Breast epithelium (tissue), 3 donors: ENCODE results near the gene FBRS.

Source experiments
- POLR2AphosphoS5 ChIP-seq, 3 donors: sonication (generic); formaldehyde crosslinking; IDR thresholded peaks; one replicate each; pipeline ENCODE4 v1.6.1; 2017; ENCODE audit warnings: antibody characterized with exemption in 3 of 3
- TF ChIP-seq, protein P1 (sequence below), 3 donors: fragments of 450-650 bp; IDR thresholded peaks; one replicate each; pipeline ENCODE4 v1.5.1; 2016 to 2017; ENCODE audit warnings: antibody characterized with exemption in 3 of 3, mild to moderate bottlenecking in 3 of 3, moderate library complexity in 3 of 3

DNA sequence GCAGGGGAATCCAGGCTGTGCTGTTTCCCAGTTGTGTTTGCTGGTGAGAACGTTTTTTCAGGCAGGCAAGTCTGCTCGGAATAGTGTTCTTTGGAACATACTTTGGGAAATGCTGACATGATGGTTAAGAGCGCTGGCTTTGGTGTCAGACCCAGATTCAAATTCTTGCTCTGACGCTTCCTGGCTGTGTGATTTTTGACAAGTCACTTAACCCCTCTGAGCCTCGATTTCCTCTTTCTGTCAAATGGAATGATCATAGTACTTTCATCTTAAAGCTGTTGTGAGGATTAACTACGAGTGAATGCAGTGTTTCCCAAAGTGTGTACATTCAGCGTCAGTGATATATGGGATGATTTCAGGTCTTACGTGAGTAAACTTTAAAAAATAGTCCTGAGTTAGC is 4.8 kb downstream of the FBRS start:
- no peak for TF ChIP-seq POLR2AphosphoS5 (IDR thresholded peaks at IDR 0.05)
- TF ChIP-seq, protein P1, sequence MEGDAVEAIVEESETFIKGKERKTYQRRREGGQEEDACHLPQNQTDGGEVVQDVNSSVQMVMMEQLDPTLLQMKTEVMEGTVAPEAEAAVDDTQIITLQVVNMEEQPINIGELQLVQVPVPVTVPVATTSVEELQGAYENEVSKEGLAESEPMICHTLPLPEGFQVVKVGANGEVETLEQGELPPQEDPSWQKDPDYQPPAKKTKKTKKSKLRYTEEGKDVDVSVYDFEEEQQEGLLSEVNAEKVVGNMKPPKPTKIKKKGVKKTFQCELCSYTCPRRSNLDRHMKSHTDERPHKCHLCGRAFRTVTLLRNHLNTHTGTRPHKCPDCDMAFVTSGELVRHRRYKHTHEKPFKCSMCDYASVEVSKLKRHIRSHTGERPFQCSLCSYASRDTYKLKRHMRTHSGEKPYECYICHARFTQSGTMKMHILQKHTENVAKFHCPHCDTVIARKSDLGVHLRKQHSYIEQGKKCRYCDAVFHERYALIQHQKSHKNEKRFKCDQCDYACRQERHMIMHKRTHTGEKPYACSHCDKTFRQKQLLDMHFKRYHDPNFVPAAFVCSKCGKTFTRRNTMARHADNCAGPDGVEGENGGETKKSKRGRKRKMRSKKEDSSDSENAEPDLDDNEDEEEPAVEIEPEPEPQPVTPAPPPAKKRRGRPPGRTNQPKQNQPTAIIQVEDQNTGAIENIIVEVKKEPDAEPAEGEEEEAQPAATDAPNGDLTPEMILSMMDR (IDR thresholded peaks at IDR 0.05), result no peak
